Liver (tissue), 9 donors: Measurements from ENCODE around the gene GALNT16. TPM values are rescaled to one million over a fixed set of nuclear protein-coding genes. Genes with fewer than 3 reads are reported as not detected.

Experiments used
- DNase-seq: peaks from one replicate; pipeline ENCODE4 v3.0.0-alpha.2; 2017; ENCODE audit warnings: low spot score
- H3K27ac ChIP-seq, 2 donors: one replicate each; pipeline ENCODE4 v1.7.0; 2013; ENCODE audit warnings: inconsistent platforms in 2 of 2, low read length in 2 of 2, control low read depth in 1 of 2, low read depth in 1 of 2, mild to moderate bottlenecking in 1 of 2
- H3K27me3 ChIP-seq, 4 donors: one replicate each; pipeline versions ENCODE4 v1.6.1 to v1.7.0; 2013; ENCODE audit warnings: low read length in 3 of 4, inconsistent platforms in 1 of 4, mild to moderate bottlenecking in 1 of 4, moderate library complexity in 1 of 4; ENCODE audit not compliant: control insufficient read depth in 4 of 4, insufficient read depth in 4 of 4
- H3K36me3 ChIP-seq, 4 donors: one replicate each; pipeline versions ENCODE4 v1.6.1 to v1.7.0; 2013; ENCODE audit warnings: low read length in 3 of 4, mild to moderate bottlenecking in 3 of 4, low read depth in 1 of 4, moderate library complexity in 1 of 4; ENCODE audit not compliant: control insufficient read depth in 4 of 4, insufficient read depth in 3 of 4
- H3K4me1 ChIP-seq, 4 donors: one replicate each; pipeline versions ENCODE4 v1.6.1 to v1.7.0; 2013; ENCODE audit warnings: low read length in 3 of 4, mild to moderate bottlenecking in 3 of 4, moderate library complexity in 1 of 4; ENCODE audit not compliant: control insufficient read depth in 4 of 4, insufficient read depth in 4 of 4
- H3K4me3 ChIP-seq, 3 donors: one replicate each; pipeline versions ENCODE4 v1.6.1 to v1.7.0; 2013; ENCODE audit warnings: low read length in 3 of 3, control low read depth in 1 of 3, low read depth in 1 of 3, mild to moderate bottlenecking in 1 of 3
- H3K9ac ChIP-seq, 2 donors: one replicate each; pipeline ENCODE4 v1.7.0; 2013; ENCODE audit warnings: low read length in 2 of 2, mild to moderate bottlenecking in 2 of 2, moderate library complexity in 2 of 2, control low read depth in 1 of 2, low read depth in 1 of 2
- H3K9me3 ChIP-seq, 4 donors: one replicate each; pipeline versions ENCODE4 v1.6.1 to v1.7.0; 2013; ENCODE audit warnings: low read length in 3 of 4; ENCODE audit not compliant: control insufficient read depth in 4 of 4
- CTCF ChIP-seq: fragments of 150-350 bp; IDR thresholded peaks from 2 replicates; pipeline ENCODE4 v1.5.1; 2017; ENCODE audit warnings: improper control_type of control experiment, low read depth, low read length; ENCODE audit not compliant: missing input control
- EGR1 ChIP-seq, 2 donors: IDR thresholded peaks; 2 replicates each; pipeline ENCODE4 v1.6.1; 2016 to 2018; ENCODE audit warnings: antibody characterized with exemption in 2 of 2, low read depth in 2 of 2
- GABPA ChIP-seq, 2 donors: IDR thresholded peaks in 1 of 2; conservative IDR thresholded peaks in 1 of 2; 2 replicates each; pipeline ENCODE4 v1.6.1; 2016; ENCODE audit warnings: antibody characterized with exemption in 2 of 2, mild to moderate bottlenecking in 1 of 2, moderate library complexity in 1 of 2
- HNF4A ChIP-seq, 2 donors: conservative IDR thresholded peaks; 2 replicates each; pipeline ENCODE4 v1.6.1; 2016; ENCODE audit warnings: antibody characterized with exemption in 2 of 2, mild to moderate bottlenecking in 2 of 2
- HNF4G ChIP-seq: IDR thresholded peaks from 2 replicates; pipeline ENCODE4 v1.6.1; 2016; ENCODE audit warnings: antibody characterized with exemption
- NR2F2 ChIP-seq: IDR thresholded peaks from 2 replicates; pipeline ENCODE4 v1.6.1; 2016; ENCODE audit warnings: antibody characterized with exemption
- RAD21 ChIP-seq, 2 donors: IDR thresholded peaks; 2 replicates each; pipeline ENCODE4 v1.6.1; 2016; ENCODE audit warnings: antibody characterized with exemption in 2 of 2, mild to moderate bottlenecking in 2 of 2
- RXRA ChIP-seq, 2 donors: IDR thresholded peaks; 2 replicates each; pipeline ENCODE4 v1.6.1; 2017 to 2018; ENCODE audit warnings: antibody characterized with exemption in 2 of 2, mild to moderate bottlenecking in 1 of 2
- ZBTB33 ChIP-seq: IDR thresholded peaks from 2 replicates; pipeline ENCODE4 v1.6.1; 2016; ENCODE audit warnings: antibody characterized with exemption
- WGBS: extraction: QIAGEN DNeasy Blood & Tissue Kit; methylation state at CpG from one replicate; pipeline ENCODE4 v1.1.7; 2013; 5-methylcytosine and 5-hydroxymethylcytosine counted together
- polyA plus RNA-seq, 2 donors: library from polyadenylated mRNA; stranded (reverse) in 1 of 2; unstranded in 1 of 2; fragments of 200-250 nt in 1 of 2; fragments of >200 nt in 1 of 2; fragmentation: Nextera tagmentation in 1 of 2; extraction: Ambion mirVana in 1 of 2; gene quantifications; one replicate each; pipeline versions ENCODE4 v1.2.1 to v1.2.3, GENCODE V29; 2013 to 2015
- total RNA-seq, 2 donors: library from RNA; depleted of rRNA; stranded (reverse); fragments of >200 nt; gene quantifications; one replicate each; pipeline ENCODE4 v1.2.3, GENCODE V29; 2014
- TF ChIP-seq, protein P1 (sequence below): IDR thresholded peaks from 2 replicates; pipeline ENCODE4 v1.6.1; 2016; ENCODE audit warnings: antibody characterized with exemption
- TF ChIP-seq, protein P2 (sequence below): IDR thresholded peaks from 2 replicates; pipeline ENCODE4 v1.6.1; 2016; ENCODE audit warnings: antibody characterized with exemption
- donor health status: healthy.
- donor health status: healthy.
- donor health status: healthy.
- donor health status: healthy.
- donor health status: healthy.

Gene GALNT16
- total and polyA plus RNA-seq, 4 donors = 0.25 to 1.2 (median 0.71) TPM

DNA sequence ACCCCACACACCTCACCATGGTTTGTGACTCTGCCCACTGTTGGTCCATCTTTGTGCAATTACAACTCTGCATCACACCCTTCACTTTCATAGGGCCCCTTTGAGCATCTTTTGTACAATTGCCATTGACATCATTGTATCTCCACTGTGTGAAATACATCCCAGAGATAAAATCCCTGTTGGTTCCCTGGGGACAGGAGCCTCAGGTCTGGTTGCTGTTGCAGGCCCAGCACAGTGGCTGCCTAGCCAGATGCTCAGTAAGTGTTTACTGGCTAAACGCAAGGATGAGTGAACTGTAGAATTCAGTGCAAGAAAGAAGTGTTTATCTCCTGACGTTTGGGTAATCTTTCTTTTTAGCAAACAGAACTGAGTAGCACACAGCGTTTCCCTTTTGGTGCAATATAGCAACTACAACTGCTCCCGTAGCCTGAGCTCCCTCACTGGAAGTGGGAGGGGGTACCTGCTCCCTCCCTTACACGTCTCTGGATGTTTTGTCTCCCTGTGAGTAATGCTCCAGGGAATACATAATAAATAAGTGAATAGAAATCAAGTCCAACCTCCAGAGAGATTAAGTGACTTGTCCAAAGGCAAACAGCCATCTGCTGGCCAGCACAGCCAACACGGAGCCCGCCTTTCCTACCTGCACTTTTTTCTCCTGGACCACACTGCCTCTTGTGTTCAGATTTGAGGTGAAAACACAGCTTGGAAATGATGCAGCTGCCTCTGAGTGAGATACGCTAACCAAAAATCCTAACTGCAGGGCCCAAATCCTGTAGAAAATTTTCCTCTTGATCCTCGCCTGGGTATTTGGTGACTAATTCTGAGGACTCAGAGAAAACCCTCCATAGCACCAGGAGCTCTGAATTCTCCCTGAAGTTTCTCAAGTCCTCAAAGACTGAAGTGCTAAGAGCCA lies 27.4 kb downstream of the GALNT16 start:
- peak overlapping the region in 1 of 2 donors; percentile 29 for H3K27ac ChIP-seq
- no peak overlapping the region for H3K9ac ChIP-seq
- H3K27me3 ChIP-seq = no peaks in the 10 kb centered on the region
- no peak for TF ChIP-seq ZBTB33
- TF ChIP-seq CTCF = no peak
- no peak for TF ChIP-seq HNF4G
- TF ChIP-seq GABPA (IDR thresholded peaks at IDR 0.05 in 1 of 2, conservative IDR thresholded peaks at IDR 0.05 in 1 of 2) = no peak
- TF ChIP-seq EGR1 (IDR thresholded peaks at IDR 0.05; ENCODE audit: low read depth in 2 of 2) = no peak
- TF ChIP-seq, protein P1, sequence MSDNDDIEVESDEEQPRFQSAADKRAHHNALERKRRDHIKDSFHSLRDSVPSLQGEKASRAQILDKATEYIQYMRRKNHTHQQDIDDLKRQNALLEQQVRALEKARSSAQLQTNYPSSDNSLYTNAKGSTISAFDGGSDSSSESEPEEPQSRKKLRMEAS = no peak
- WGBS = 84% methylated on average over 9 of the region's 9 CpGs
- H3K4me3 ChIP-seq = no peak overlapping the region
- no peak for DNase-seq
- H3K9me3 ChIP-seq = no peaks in the 10 kb centered on the region
- no peaks in the 10 kb centered on the region for H3K36me3 ChIP-seq
- H3K4me1 ChIP-seq = peaks cover 0 to 13% (median 2%) of the 10 kb centered on the region in 4 donors

- H3K4me1 ChIP-seq = peaks cover 0 to 13% (median 2%) of the 10 kb centered on the region in 4 donors
- no peak overlapping the region for H3K27ac ChIP-seq
- no peaks in the 10 kb centered on the region for H3K36me3 ChIP-seq
- H3K9ac ChIP-seq = no peak overlapping the region
- H3K27me3 ChIP-seq = no peaks in the 10 kb centered on the region
- 64% methylated on average over 8 of the region's 8 CpGs for WGBS
- DNase-seq = no peak
- no peaks in the 10 kb centered on the region for H3K9me3 ChIP-seq
- H3K4me3 ChIP-seq = no peak overlapping the region
- no peak for TF ChIP-seq HNF4A (conservative IDR thresholded peaks at IDR 0.05)
- TF ChIP-seq GABPA (IDR thresholded peaks at IDR 0.05 in 1 of 2, conservative IDR thresholded peaks at IDR 0.05 in 1 of 2) = no peak
- TF ChIP-seq RXRA (IDR thresholded peaks at IDR 0.05) = peak; percentile 56 to 64
- TF ChIP-seq, protein P1 = peak; percentile 21
- TF ChIP-seq RAD21 (IDR thresholded peaks at IDR 0.05) = peak; percentile 70 to 77
- peak; percentile 53 for TF ChIP-seq CTCF
- TF ChIP-seq, protein P2, sequence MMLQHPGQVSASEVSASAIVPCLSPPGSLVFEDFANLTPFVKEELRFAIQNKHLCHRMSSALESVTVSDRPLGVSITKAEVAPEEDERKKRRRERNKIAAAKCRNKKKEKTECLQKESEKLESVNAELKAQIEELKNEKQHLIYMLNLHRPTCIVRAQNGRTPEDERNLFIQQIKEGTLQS = no peak
- TF ChIP-seq NR2F2 = peak; percentile 93
Observed at GRCh38 chr14:69288011-69288771, 28.2 kb downstream of the GALNT16 start.
